ENCODE data around the gene GLS2.

- TF ChIP-seq, protein P1, sequence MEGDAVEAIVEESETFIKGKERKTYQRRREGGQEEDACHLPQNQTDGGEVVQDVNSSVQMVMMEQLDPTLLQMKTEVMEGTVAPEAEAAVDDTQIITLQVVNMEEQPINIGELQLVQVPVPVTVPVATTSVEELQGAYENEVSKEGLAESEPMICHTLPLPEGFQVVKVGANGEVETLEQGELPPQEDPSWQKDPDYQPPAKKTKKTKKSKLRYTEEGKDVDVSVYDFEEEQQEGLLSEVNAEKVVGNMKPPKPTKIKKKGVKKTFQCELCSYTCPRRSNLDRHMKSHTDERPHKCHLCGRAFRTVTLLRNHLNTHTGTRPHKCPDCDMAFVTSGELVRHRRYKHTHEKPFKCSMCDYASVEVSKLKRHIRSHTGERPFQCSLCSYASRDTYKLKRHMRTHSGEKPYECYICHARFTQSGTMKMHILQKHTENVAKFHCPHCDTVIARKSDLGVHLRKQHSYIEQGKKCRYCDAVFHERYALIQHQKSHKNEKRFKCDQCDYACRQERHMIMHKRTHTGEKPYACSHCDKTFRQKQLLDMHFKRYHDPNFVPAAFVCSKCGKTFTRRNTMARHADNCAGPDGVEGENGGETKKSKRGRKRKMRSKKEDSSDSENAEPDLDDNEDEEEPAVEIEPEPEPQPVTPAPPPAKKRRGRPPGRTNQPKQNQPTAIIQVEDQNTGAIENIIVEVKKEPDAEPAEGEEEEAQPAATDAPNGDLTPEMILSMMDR (IDR thresholded peaks at IDR 0.05): no peak
- TF ChIP-seq POLR2A (IDR thresholded peaks at IDR 0.05) (no peak), POLR2AphosphoS5 (IDR thresholded peaks at IDR 0.05) (peak; percentile 60)
These were observed at the start of gene GLS2 for GRCh38 chr12:56488041-56488955.

All from prostate gland (tissue), 2 donors.